RWPE2 (cell line): ENCODE results near the gene CTBP2.

Source experiments
- ATAC-seq: fragments of 200-7000 bp; cut with Tn5 transposase; 3 replicates; pipeline ENCODE4 v1.9.1; 2021; ENCODE audit warnings: low read depth
- DNase-seq: peaks from one replicate; pipeline ENCODE4 v3.0.0-alpha.2; 2020; ENCODE audit warnings: low spot score
- H3K27ac ChIP-seq: fragments of 450-650 bp; 2 replicates; pipeline ENCODE4 v1.5.1; 2017; ENCODE audit warnings: mild to moderate bottlenecking; ENCODE audit not compliant: poor library complexity, severe bottlenecking
- H3K27me3 ChIP-seq: fragments of 250-450 bp; sonication (Bioruptor Pico); 2 replicates; pipeline ENCODE4 v1.5.1; 2021; ENCODE audit warnings: mild to moderate bottlenecking, moderate library complexity; ENCODE audit not compliant: insufficient read depth, poor library complexity, severe bottlenecking
- H3K36me3 ChIP-seq: fragments of 250-450 bp; sonication (Bioruptor Pico); 2 replicates; pipeline ENCODE4 v1.5.1; 2020; ENCODE audit warnings: low read depth, mild to moderate bottlenecking, moderate library complexity
- H3K4me1 ChIP-seq: fragments of 250-450 bp; sonication (Bioruptor Pico); 2 replicates; pipeline ENCODE4 v1.5.1; 2021; ENCODE audit warnings: mild to moderate bottlenecking, moderate library complexity; ENCODE audit not compliant: insufficient read depth, poor library complexity, severe bottlenecking
- H3K4me3 ChIP-seq: fragments of 250-450 bp; sonication (Bioruptor Pico); 2 replicates; pipeline ENCODE4 v1.5.1; 2021; ENCODE audit warnings: mild to moderate bottlenecking, moderate library complexity; ENCODE audit not compliant: severe bottlenecking
- H3K9me3 ChIP-seq: fragments of 250-450 bp; sonication (Bioruptor Pico); 2 replicates; pipeline ENCODE4 v1.5.1; 2021; ENCODE audit warnings: mild to moderate bottlenecking, moderate library complexity; ENCODE audit not compliant: severe bottlenecking
- TF ChIP-seq, protein P1 (sequence below): fragments of 450-650 bp; IDR thresholded peaks from one replicate; pipeline ENCODE4 v1.5.1; 2017; ENCODE audit warnings: mild to moderate bottlenecking, moderate library complexity; ENCODE audit not compliant: poor library complexity, severe bottlenecking

Gene CTBP2

DNA sequence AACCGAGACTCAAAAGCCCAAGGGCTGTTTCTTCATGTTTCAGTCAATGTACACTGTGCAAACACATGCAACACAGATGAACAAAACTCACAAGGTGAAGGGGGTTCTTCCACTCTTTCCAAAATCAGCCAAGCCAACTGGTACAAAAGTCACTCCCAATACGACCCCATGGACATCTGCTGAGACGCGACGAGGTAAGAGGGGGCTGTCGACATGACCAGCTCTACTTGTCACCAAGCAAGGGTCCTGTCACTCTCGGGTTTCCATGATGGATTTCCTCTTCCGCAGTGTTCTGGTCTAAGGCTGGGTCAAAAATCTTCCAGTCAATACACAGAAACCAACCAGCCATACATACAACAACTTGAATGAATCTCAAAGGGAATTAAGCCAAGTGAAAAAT lies 37.8 kb downstream of the CTBP2 start:
- H3K27me3 ChIP-seq = no peaks in the 10 kb centered on the region
- no peak overlapping the region for H3K4me3 ChIP-seq
- ATAC-seq (no peak), DNase-seq (no peak)
- no peaks in the 10 kb centered on the region for H3K9me3 ChIP-seq
- peaks cover 60% of the 10 kb centered on the region for H3K36me3 ChIP-seq
- TF ChIP-seq, protein P1, sequence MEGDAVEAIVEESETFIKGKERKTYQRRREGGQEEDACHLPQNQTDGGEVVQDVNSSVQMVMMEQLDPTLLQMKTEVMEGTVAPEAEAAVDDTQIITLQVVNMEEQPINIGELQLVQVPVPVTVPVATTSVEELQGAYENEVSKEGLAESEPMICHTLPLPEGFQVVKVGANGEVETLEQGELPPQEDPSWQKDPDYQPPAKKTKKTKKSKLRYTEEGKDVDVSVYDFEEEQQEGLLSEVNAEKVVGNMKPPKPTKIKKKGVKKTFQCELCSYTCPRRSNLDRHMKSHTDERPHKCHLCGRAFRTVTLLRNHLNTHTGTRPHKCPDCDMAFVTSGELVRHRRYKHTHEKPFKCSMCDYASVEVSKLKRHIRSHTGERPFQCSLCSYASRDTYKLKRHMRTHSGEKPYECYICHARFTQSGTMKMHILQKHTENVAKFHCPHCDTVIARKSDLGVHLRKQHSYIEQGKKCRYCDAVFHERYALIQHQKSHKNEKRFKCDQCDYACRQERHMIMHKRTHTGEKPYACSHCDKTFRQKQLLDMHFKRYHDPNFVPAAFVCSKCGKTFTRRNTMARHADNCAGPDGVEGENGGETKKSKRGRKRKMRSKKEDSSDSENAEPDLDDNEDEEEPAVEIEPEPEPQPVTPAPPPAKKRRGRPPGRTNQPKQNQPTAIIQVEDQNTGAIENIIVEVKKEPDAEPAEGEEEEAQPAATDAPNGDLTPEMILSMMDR = no peak
- peaks cover 67% of the 10 kb centered on the region for H3K4me1 ChIP-seq
- H3K27ac ChIP-seq = peak overlapping the region; percentile 94

DNA sequence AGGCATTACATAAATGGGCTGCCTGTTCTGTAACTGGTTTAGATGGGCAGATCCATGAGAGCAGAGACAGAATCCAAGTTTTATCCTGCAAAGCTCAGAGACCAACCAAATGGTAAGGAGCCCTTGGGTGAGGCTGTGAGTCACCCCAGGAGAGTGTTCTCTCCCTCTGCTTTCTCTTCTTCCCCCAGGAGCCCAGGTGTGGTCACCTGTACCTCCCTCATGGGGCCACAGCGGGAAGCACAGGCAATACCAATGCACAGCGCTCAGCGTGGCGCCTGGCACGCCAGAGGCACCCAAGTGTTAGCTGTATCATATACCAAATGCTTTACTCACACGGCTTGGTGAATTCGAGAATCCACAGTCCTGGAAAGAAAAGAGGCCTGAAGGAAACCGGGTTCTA lies 39.4 kb downstream of the CTBP2 start:
- Histone ChIP-seq H3K9me3 (no peaks in the 10 kb centered on the region), H3K27me3 (no peaks in the 10 kb centered on the region), H3K4me1 (peaks cover 55% of the 10 kb centered on the region), H3K27ac (peak overlapping the region; percentile 94), H3K36me3 (peaks cover 66% of the 10 kb centered on the region), H3K4me3 (no peak overlapping the region)
- TF ChIP-seq, protein P1 = peak; percentile 61
- ATAC-seq (peak; percentile 71), DNase-seq (peak; percentile 88)

DNA sequence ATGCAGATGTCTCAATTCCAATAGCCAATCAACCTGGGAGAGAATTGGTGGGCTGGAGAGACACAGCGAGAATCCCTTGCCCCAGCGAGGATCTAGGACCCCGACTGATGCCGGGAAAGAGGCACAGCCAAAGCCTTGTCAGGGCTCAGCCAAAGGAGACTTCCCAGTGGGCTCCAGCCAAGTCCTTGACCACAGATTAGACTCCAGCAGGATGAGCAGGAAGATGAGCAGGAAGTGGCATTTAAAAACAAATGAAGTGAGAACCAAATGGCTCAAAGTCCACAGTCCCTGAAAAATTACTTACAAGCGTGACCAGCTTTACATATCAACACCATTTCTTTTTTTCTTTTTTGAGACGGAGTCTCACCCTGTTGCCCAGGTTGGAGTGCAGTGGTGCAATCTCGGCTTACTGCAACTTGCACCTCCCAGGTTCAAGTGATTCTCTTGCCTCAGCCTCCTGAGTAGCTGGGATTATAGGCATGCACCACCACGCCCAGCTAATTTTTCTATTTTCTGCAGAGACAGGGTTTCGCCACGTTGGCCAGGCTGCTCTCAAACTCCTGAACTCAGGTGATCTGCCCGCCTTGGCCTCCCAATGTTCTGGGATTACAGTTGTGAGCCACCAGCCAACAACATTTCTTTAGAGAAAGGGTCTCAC lies 40.2 kb downstream of the CTBP2 start:
- no peaks in the 10 kb centered on the region for H3K27me3 ChIP-seq
- TF ChIP-seq, protein P1 = no peak
- ATAC-seq = no peak
- peak overlapping the region; percentile 94 for H3K27ac ChIP-seq
- DNase-seq = peak; percentile 21
- no peaks in the 10 kb centered on the region for H3K9me3 ChIP-seq
- H3K4me3 ChIP-seq = no peak overlapping the region
- peaks cover 73% of the 10 kb centered on the region for H3K36me3 ChIP-seq
- peaks cover 47% of the 10 kb centered on the region for H3K4me1 ChIP-seq

DNA sequence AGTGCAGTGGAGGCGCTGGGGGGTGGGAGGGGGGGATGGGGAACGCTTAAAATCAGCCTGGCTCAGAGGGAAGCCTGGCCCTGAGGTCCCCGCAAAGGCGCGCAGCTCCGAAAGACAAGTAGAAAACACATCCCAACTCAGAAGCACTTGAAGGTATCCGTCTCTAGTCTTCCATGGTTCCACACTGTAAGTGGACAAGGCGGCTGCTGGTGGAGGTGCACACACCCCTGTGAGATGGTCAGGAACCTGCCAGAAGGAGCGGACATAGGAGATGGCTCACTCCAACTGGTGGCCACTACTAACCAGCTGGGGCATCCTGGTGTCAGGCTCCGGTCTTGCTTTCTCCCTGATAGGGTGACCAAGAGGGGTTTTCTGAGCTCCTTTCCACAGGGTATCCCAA lies 41.7 kb downstream of the CTBP2 start:
- ATAC-seq = no peak
- TF ChIP-seq, protein P1 = no peak
- peaks cover 34% of the 10 kb centered on the region for H3K4me1 ChIP-seq
- H3K9me3 ChIP-seq = no peaks in the 10 kb centered on the region
- H3K4me3 ChIP-seq = no peak overlapping the region
- no peaks in the 10 kb centered on the region for H3K27me3 ChIP-seq
- peaks cover 75% of the 10 kb centered on the region for H3K36me3 ChIP-seq
- no peak overlapping the region for H3K27ac ChIP-seq
- DNase-seq = peak; percentile 18

DNA sequence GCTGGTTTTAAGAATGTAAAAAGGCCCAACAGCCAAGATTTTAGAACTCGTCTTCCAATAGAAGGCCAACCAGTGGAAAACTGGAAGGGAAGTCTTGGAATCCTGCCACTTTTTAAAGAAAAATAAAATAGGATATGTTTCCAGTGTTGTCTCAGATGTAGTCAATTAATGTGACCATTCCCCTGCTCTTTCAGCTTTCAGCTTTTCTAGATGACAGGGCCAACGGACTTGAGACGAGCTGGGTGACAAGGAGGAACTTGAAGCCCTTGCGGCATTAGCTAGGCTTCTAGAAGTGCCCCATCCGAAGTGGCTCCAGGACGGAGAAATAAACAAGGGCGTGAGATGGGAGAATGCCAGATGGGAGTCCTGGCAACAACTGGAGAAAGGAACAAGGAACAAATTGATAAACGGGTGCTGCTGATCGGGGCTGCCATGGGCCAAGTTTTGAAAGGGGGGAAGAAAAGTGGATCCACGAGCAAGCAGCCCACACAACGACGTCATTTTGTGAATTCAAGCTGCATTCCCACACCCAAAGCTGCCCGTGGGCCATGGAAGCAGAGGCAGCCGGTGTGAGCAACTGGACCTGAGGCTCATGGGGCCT lies 42.3 kb downstream of the CTBP2 start:
- Histone ChIP-seq H3K36me3 (peaks cover 79% of the 10 kb centered on the region), H3K27me3 (no peaks in the 10 kb centered on the region), H3K4me1 (peaks cover 29% of the 10 kb centered on the region), H3K4me3 (no peak overlapping the region), H3K9me3 (no peaks in the 10 kb centered on the region), H3K27ac (no peak overlapping the region)
- DNase-seq (no peak), ATAC-seq (no peak)
- TF ChIP-seq, protein P1 = no peak
